ENCODE data around the gene FXYD7. TPM values are rescaled to one million over a fixed set of nuclear protein-coding genes. Genes with fewer than 3 reads are reported as not detected.

Gene FXYD7
- total and polyA plus RNA-seq, 9 of the 15 experiments (the other 6 are each of a cell fraction or from before 2014, with no cell fraction given): 0.10 to 0.80 (median 0.31) TPM; not detected in 3

- no peaks in the 10 kb centered on the region for H4K20me1 ChIP-seq (replicated peaks; ENCODE audit: control insufficient read depth, insufficient read depth, low read length)
- in situ Hi-C loops (cut with MboI) (loop anchor here (5.0 kb wide), 1 partner anchor 59 kb away; no protein-coding TSS in a partner anchor), intact Hi-C loops (cut with micrococcal nuclease) (no loop called here)
- TF ChIP-seq ZNF124 (CRISPR knock-in tag; IDR thresholded peaks at IDR 0.05) (no peak), ZHX1 (conservative IDR thresholded peaks at IDR 0.05; ENCODE audit: low read length) (no peak), RBM14 (IDR thresholded peaks at IDR 0.05; ENCODE audit: borderline replicate concordance, insufficient read depth, low read depth, low read length) (no peak), NEUROD1 (IDR thresholded peaks at IDR 0.05; ENCODE audit: borderline replicate concordance, low read depth, low read length, partially characterized antibody) (no peak), ZBTB7A (IDR thresholded peaks at IDR 0.05; ENCODE audit: borderline replicate concordance, control insufficient read depth, low read depth, low read length) (0 out of 2 replicates have a peak, but pooled peaks have one; percentile 35)
- H3K9ac ChIP-seq (ENCODE audit: insufficient read depth in 1 of 2, low read depth in 2 of 2, low read length in 2 of 2): 0 out of 4 replicates have a peak overlapping the region, but pooled peaks of 1 of the 2 experiments have one; percentile 28
- POLR2A ChIA-PET: interaction anchor here (0.5 to 0.6 kb wide), 4 partner anchors 56 to 799 kb away, joined by 3 read pairs; no protein-coding TSS in a partner anchor
- DNase-seq (ENCODE audit: extremely low read depth in 1 of 4, low spot score in 3 of 4): no peak
- peaks cover 8 to 39% of the 10 kb centered on the region in 2 experiments; a peak in 4 of 5 replicates for H3K4me1 ChIP-seq (replicated peaks in 1 of 2; ENCODE audit: control insufficient read depth in 2 of 2, insufficient read depth in 2 of 2, low read length in 2 of 2)
- no peaks in the 10 kb centered on the region for H3K36me3 ChIP-seq (ENCODE audit: control insufficient read depth, insufficient read depth, low read length)
- no peaks in the 10 kb centered on the region for H3K79me2 ChIP-seq (ENCODE audit: control insufficient read depth, insufficient read depth, low read length)
- H2AFZ ChIP-seq (ENCODE audit: low read depth, low read length): no peak overlapping the region
- no peak overlapping the region for H3K27ac ChIP-seq (ENCODE audit: extremely low read depth, low read depth, low read length)
- H3K27me3 ChIP-seq (ENCODE audit: control insufficient read depth in 2 of 2, insufficient read depth in 2 of 2, low read length in 2 of 2): peaks cover 2 to 17% of the 10 kb centered on the region in 2 experiments; a peak in 2 of 5 replicates
- BruUV-seq (replicated peaks): no TSS peak
- H3K9me1 ChIP-seq (ENCODE audit: control insufficient read depth, insufficient read depth, low read length): no peaks in the 10 kb centered on the region
- no peak overlapping the region for H3K4me2 ChIP-seq (ENCODE audit: insufficient read depth, low read length)
- no peak for FAIRE-seq
- CTCF ChIA-PET (ENCODE audit: low intra/inter-chr PET ratio): no interaction called here
- WGBS (ENCODE audit: insufficient coverage, low coverage, missing lambda C conversion rate): 29% methylated on average over 5 of the region's 20 CpGs
- no peak overlapping the region for H3K4me3 ChIP-seq
- ATAC-seq: no peak
- no peaks in the 10 kb centered on the region for H3K9me3 ChIP-seq (replicated peaks; ENCODE audit: control insufficient read depth, insufficient read depth, low read depth, low read length)
Observed at GRCh38 chr19:35126624-35126959, 16.5 kb upstream of the FXYD7 start.
